Cortex of kidney (tissue), 1 donor: ENCODE measurements around the gene POGK.
"Not testable (repeated sequence)": the region's sequence is repeated elsewhere in the genome, so short reads cannot be mapped to it uniquely, and the experiment has no call there.

Experiments
- DNase-seq: peaks from one replicate; lab custom pipeline; 2025; lab: John Stamatoyannopoulos, UW

Gene POGK

GRCh38 chr1:166838766-166839599, at the start of gene POGK:
POGK (plus strand) TSS chr1:166839475; CDS start chr1:166840957, 1,482 bp downstream.
- DNase-seq, result peak; percentile 66

- DNase-seq, result no peak
Measured at GRCh38 chr1:166796620-166797236, 42.5 kb upstream of the POGK start.

GRCh38 chr1:166808952-166809351, 30.3 kb upstream of the POGK start:
- no peak for DNase-seq

GRCh38 chr1:166811691-166812090, 27.6 kb upstream of the POGK start:
- DNase-seq, result no peak

- DNase-seq, result no peak
Measured at GRCh38 chr1:166813508-166814223, 25.6 kb upstream of the POGK start.

- DNase-seq, result no peak
Measured at GRCh38 chr1:166814611-166815010, 24.7 kb upstream of the POGK start.

GRCh38 chr1:166819974-166820373, 19.3 kb upstream of the POGK start:
- DNase-seq, result no peak

- DNase-seq, result no peak
Measured at GRCh38 chr1:166822385-166822784, 16.9 kb upstream of the POGK start.

- no peak for DNase-seq
Measured at GRCh38 chr1:166827426-166827825, 11.8 kb upstream of the POGK start.

- not testable (repeated sequence) for DNase-seq
Measured at GRCh38 chr1:166829762-166830161, 9.5 kb upstream of the POGK start.

DNA sequence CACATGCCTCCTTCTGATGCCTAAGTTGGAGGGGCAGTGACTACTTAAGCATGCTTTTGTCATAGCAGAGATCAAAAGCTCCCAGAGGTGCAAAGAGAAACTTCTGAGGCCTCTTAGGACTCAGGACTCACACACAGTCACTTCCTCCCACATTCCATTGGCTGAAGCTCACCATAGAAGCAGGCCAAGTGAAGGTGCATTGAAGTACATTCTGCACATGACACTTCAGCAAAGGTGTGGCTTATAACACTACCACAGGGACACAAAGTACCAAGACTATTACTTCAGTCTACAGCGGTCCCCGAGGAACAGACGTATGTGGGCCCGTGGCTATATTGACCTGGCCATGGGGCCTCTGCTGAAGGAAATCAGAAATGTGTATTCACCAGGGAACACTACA, 2.5 kb upstream of the POGK start:
- no peak for DNase-seq

GRCh38 chr1:166839600-166840308, 479 bp downstream of the POGK start:
- no peak for DNase-seq

GRCh38 chr1:166840309-166841274, 1.3 kb downstream of the POGK start:
- no peak for DNase-seq

DNA sequence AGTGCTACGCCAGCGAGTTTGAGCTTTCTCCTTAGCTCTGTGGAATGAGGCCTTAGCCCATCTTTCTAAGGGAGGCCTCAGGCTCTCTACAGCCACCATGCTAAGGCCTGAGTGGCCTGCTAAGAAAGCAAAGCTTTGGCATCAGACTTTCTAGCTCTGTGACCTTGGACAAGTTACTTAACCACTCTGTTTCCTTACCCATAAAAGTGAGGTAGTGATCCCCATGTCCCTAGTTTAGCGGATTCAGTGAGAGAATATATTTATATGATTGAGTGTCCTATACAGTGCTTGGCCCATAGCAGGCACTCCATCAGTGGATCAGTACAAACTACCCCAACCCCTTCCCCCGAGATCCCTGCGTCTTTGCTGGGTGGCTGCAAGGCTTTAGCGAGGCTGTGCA, 4.0 kb downstream of the POGK start:
- no peak for DNase-seq

- no peak for DNase-seq
Measured at GRCh38 chr1:166843769-166844596, 4.7 kb downstream of the POGK start.

DNA sequence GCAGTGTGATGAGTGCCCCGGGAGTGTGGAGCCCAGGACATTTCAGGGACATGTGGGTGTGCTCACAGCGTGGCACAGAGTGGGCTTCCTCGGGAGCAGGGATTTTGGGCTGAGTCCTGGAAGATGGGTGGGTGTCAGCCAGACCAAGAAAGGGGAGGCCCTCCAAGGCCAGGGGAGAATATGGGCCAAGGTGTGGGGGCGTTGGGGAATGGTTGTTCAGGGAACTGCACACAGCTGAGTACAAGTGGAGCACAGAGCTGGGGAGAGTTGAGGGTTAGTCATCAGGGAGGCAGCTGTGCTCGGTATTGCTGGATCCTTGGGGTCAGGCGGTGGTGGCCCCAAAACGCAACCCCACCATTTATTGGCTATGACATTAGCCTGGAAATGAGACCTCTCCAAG, 5.5 kb downstream of the POGK start:
- no peak for DNase-seq

DNA sequence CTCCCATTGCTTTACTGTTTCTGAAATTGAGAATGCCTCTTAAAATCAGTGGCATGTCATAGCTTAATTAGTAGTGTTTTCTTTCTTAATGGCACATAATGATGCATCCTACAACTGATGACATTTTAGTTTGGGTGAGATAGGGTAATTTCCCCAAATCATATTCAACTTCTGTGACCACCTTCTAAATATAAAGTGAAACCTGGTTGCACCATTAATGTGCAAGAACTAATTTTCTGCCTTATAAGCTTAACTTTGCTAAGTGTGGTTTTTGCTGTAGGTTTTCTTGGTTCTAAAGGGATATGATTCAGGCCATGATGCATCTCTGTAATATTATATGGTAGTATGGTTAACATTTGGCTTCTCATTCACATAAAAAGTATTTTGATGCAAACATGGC, 8.9 kb downstream of the POGK start:
- no peak for DNase-seq

GRCh38 chr1:166849135-166849534, 9.9 kb downstream of the POGK start:
- no peak for DNase-seq

DNA sequence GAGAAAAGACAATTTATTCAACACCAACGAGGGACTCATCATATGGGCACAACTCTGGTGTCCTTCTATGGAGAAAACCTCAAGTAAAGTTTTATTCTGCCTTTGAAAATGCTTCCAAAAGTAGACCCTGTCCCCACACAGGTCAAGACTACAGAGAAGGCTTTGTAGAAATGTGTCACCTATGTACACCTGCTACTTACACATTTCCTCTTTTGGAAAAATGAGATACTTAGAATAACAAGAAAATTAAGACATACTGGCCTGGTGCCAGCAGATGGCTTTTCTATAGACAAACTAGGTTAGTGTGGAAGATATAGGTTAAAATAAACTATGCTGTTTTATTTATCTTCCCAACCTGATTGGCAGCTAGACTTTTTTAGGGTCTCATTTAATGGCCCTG, 13.6 kb downstream of the POGK start:
- no peak for DNase-seq

DNA sequence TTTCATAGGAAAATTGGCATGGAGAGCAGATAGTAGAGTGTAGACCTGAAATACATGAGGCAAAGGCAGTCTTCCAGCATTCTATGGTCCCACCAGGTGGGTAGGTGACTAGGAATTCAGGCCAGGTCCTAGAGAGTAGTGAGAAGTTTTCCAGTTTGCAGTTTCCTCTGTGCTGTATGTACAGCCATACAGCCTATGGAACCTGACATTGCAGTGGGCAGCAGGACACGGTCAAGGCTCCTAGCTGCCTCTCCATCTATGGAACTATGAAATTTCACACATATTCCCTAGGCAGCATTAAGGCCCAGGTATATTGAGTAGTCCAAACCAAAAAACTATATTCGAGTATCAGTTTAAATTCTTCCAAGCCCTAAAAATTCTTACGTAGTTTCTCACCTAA, 16.3 kb downstream of the POGK start:
- DNase-seq, result no peak
